ENCODE measurements around the gene MAPKAP1.

DNA sequence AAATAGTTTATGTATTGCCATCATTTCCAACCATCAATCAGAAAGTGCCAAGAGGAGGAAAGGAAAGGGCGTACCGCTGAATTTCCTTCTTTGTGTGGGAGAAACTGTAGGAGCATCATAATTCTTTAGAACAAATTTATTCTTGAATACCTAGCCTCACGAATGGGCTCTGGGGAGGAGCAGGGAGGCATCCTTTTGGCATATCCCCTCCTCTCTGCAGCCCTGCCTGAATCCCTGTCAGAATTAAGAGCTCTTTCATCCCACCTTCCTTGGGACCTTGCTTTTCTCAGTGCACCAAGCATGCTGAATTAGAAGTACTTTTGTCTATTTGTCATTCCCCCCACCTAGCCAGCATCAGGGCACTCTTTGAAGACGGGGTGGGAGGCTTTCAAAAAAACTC, 189.4 kb downstream of the MAPKAP1 start:
- TF ChIP-seq POLR2A (IDR thresholded peaks at IDR 0.05; ENCODE audit: low read length), result no peak
- TF ChIP-seq GATA1 (IDR thresholded peaks at IDR 0.05; ENCODE audit: low read depth, low read length), result no peak
